ENCODE data around the gene DTX2.
"Not testable (repeated sequence)": the region's sequence is repeated elsewhere in the genome, so short reads cannot be mapped to it uniquely, and the experiment has no call there.

DNA sequence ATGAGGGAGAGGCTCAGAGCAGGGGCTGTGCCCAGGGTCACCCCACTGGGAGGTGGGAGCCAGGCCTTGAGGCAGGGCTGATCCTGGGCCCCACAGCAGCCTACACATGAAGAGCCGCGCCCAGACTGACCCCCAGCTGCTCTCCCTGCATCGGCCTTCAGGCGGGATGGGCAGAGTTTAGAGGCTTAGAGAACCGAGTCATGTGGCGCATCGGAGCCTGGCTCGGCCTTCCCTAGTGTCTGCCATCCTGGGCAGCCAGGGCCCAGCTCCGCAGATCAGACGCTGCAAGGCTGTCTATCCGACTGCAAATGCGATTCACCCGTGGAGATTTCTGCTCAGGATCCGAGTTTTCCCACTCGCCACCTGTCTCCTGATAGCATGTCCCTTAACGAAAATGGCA is 41.3 kb downstream of the DTX2 start:
- TF ChIP-seq, protein P1, sequence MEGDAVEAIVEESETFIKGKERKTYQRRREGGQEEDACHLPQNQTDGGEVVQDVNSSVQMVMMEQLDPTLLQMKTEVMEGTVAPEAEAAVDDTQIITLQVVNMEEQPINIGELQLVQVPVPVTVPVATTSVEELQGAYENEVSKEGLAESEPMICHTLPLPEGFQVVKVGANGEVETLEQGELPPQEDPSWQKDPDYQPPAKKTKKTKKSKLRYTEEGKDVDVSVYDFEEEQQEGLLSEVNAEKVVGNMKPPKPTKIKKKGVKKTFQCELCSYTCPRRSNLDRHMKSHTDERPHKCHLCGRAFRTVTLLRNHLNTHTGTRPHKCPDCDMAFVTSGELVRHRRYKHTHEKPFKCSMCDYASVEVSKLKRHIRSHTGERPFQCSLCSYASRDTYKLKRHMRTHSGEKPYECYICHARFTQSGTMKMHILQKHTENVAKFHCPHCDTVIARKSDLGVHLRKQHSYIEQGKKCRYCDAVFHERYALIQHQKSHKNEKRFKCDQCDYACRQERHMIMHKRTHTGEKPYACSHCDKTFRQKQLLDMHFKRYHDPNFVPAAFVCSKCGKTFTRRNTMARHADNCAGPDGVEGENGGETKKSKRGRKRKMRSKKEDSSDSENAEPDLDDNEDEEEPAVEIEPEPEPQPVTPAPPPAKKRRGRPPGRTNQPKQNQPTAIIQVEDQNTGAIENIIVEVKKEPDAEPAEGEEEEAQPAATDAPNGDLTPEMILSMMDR (IDR thresholded peaks at IDR 0.05 in 8 of 11, conservative IDR thresholded peaks at IDR 0.05 in 3 of 11), result not testable (repeated sequence)
- TF ChIP-seq POLR2A (IDR thresholded peaks at IDR 0.05), result not testable (repeated sequence)
